Measurements from ENCODE around the gene TIGAR.

The TIGAR gene, protein sequence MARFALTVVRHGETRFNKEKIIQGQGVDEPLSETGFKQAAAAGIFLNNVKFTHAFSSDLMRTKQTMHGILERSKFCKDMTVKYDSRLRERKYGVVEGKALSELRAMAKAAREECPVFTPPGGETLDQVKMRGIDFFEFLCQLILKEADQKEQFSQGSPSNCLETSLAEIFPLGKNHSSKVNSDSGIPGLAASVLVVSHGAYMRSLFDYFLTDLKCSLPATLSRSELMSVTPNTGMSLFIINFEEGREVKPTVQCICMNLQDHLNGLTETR

DNA sequence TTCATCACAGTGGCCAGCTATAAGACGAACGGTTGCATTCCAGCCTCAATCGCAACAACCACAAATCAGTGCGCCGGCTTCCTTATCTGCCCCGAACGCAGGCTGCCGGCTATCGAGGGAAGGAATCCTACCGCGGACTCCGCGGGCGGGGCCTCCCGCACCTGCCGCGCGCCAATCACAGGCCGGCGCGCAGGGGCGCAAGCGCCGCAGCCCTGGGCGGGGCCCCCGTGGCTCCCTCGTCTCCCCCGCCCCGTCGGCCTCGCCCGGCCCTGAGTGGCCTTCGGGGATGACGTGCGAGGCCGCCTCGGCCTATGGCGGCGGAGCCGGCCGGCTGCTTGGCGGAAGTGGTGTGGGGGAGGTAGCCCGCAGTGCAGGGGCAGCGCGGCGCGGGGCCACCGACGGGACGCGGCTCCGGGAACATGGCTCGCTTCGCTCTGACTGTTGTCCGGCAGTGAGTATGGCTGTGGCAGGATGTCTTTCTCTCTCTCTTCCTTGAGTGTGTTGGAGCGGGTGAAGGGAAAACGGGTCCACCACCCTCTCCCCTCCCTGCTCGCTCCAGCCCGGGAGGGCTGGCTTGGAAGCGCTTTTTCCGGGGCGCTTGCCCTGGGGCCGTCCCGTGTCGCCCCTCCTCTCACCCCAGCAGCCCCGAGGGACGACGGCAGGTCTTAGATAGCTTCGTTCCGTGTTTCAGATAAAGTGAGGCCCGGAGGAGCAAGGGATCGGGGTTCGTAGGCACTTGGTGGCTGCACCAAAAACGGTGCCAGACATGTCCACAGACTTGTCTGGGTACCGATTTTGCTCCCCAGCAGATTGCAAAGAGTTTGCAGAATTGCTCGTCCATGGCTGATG, at the start of gene TIGAR:
Gene TIGAR (plus strand): TSS at position 361 of the 849 bp plus-strand sequence. CDS start 59 bp downstream, at position 420.
- peak; percentile 82 to 90 (median 86) for DNase-seq

GRCh38 chr12:4271717-4272423, 49.1 kb upstream of the TIGAR start:
- DNase-seq = peak; percentile 78 to 93 (median 90)

GRCh38 chr12:4272424-4273272, 48.4 kb upstream of the TIGAR start:
- peak; percentile 48 to 68 (median 63) for DNase-seq

GRCh38 chr12:4273273-4273651, 47.8 kb upstream of the TIGAR start:
- peak in 1 of 6 experiments; percentile 58 for DNase-seq

DNA sequence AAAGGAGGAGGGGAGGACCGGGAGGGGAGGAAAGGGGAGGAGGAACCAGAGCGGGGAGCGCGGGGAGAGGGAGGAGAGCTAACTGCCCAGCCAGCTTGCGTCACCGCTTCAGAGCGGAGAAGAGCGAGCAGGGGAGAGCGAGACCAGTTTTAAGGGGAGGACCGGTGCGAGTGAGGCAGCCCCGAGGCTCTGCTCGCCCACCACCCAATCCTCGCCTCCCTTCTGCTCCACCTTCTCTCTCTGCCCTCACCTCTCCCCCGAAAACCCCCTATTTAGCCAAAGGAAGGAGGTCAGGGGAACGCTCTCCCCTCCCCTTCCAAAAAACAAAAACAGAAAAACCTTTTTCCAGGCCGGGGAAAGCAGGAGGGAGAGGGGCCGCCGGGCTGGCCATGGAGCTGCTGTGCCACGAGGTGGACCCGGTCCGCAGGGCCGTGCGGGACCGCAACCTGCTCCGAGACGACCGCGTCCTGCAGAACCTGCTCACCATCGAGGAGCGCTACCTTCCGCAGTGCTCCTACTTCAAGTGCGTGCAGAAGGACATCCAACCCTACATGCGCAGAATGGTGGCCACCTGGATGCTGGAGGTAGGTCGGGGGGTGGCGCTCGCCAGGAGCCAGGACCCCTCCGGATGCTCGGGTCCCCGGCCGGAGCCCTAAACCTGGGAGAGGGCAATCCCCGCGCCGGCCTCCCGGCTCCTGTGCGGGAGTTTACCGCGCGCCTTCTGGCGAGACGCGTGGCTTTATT, 47.2 kb upstream of the TIGAR start, which contains the start of gene CCND2:
Gene CCND2 (plus strand): TSS at position 111 of the 744 bp plus-strand sequence. CDS start 279 bp downstream, at position 390.
- peak; percentile 40 to 73 (median 57) for DNase-seq

DNA sequence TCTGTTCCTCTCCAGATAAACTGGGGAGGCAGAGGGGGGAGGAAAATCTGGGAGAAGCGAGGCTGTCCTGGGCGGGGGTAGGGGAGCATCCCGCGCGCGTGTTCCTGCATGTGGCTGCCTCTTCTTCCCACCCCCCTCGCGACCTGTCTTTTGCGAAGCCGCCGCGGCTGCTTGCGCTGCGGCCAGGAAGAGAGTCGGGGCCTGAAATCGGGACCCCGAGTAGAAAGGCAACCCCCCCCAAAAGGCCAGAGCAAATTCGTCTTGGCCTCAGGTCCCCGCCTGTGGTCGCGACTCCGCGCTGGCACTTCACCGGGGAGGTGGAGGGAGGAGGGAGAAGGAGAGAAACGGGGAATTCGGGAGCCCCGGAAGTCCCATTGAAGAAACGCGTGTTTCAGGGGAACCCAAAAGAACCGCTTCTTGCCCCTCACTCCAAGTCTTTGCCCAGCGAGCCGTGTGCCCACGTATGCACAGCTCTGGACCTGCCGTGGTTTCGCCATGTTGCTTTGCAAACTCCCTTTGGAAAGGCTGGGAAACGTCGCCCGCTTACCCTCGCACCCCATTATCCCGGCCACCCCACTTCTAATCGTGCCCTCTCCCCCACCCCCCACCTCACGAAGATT, 46.5 kb upstream of the TIGAR start:
- DNase-seq = peak in 4 of 6 experiments; percentile 8 to 48 (median 35)

DNA sequence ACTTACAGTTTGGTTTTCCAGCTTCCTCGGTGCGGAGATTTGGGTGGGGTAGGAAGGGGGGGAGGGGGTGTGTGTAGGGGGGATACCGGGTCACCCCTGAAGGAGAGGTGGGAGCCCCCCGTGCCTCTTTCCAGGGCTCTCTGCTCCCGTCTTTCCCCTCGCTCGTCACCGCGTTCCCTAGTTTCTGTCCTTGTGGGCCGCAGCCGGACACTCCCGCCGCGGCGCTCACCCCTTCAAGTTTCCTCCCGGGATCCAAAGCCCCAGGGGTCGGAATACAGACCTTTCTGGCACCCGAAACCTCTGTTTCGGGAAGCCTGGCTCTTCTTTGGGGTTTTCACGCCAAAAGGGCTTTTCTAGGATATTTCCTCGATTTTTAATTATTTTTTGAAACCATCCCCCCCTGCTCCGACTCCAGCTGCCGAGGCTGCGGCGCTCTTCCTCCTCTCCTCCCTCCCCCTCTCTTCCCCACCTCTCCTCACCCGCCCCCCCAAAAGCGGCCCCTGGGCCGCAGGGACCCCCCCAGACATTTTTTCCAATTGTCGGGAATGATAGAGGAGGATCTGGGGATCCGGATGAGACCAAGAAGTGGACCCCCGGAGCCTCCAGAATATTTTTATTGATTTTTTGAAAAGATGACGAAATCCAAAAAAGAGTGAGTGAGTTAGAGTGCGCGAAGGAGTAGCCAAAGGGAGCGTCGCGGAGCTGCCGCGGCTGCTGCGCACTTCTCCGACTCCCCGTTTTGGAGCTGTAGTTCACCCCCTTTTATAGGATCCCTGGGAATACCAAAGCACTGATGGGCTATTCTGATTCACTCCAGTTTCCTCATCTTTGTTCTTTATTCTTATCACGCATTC, 45.8 kb upstream of the TIGAR start:
- peak in 2 of 6 experiments; percentile 18 to 42 for DNase-seq

GRCh38 chr12:4275870-4276301, 45.1 kb upstream of the TIGAR start:
- no peak for DNase-seq

GRCh38 chr12:4276524-4277204, 44.3 kb upstream of the TIGAR start:
- peak; percentile 64 to 89 (median 84) for DNase-seq

DNA sequence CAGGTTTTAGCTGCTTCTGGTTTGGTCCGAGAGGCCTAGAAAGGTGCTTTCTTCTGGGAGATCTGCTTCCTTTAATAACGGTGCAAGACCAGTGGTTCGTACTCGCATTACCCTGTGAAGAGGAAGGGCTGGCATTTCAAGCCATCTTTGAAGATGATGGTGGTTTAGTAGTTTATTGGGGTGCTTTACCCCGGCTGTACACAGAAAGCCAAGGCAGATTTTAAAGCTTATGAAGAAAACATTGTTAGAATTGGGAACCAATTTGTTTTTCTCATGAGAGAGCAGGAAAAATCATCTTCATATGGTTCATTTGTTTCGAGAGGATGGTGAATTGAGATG, 43.8 kb upstream of the TIGAR start:
- DNase-seq = no peak

DNA sequence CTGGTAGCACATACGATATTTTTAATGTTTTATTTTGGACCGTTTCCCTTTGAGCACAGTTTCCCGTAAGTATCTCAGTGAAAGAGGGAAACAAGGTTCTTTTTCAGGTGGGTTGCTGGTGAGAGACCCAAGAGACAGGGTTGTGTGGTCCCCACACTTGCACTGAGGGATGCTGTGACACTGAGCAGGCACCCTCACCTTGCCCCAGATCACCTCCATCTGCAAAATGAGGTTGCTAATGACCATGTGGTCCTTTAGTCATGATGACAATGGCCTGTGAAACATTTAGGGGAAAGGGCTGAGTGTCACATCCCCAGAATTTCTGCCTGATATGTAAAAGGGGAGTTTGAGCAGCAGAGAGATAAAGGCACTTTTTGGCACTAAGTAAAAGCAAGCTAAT, 43.2 kb upstream of the TIGAR start:
- DNase-seq = no peak

- DNase-seq = no peak
Observed at GRCh38 chr12:4278329-4279197, 42.5 kb upstream of the TIGAR start.

DNA sequence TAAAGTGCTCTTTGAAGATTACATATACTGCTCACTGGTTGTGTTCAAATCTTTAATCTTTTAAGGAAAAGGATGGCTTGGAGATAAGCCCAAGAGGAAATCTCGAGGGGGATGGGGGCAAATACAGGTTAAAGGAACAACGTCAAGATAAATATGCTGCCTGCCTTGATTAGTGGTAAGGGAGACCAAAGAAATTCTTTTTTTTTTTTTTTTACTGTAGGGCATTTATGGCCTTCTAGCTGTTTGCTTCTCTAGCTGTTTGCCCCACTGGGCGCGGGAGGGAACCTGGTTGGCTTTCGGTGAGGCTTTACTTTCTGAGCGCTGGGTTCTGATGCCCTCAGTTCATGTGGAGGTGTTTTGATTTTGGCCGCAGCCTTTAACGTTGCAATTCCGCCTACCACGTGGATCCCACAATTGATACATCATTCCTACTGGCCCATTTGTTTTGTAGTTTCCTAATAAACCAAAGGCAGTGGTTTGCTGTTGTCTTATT, 41.8 kb upstream of the TIGAR start:
- DNase-seq = no peak

- DNase-seq = no peak
Observed at GRCh38 chr12:4280351-4281163, 40.5 kb upstream of the TIGAR start.

DNA sequence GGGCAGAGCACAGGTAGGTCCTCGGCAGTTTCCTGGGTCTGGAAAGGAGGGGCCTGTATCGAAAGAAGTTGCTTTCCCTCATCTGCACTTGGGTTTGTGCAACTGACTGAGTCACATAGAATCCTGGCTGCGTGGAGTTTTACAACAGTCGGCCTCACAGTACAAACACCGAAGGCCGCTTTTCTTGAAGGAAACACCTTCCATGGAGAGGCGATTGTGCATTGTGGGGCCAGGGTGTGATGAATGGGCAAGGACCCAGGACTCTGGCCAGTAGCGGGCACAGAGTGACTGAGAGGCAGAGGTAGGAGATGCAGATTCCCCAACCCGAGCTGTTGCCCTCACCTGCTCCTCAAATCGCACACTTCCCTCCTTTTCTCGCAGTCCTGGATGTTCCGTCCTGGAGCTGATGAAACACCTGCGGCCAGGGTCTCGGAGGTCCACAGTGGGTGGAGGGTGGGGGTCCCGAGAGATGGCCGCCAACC, 39.8 kb upstream of the TIGAR start:
- no peak for DNase-seq

GRCh38 chr12:4282103-4282891, 38.7 kb upstream of the TIGAR start:
- no peak for DNase-seq

Measured in stimulated activated naive CD4-positive, alpha-beta T cell (primary cell).